Loucy (cell line): ENCODE data around the gene ZNF771.
"Not testable (repeated sequence)": the region's sequence is repeated elsewhere in the genome, so short reads cannot be mapped to it uniquely, and the experiment has no call there.

Experiments used
- CTCF ChIP-seq: fragments of 200-600 bp; sonication (generic); conservative IDR thresholded peaks from 2 replicates; pipeline ENCODE4 v1.5.1; 2014; ENCODE audit warnings: mild to moderate bottlenecking, antibody characterized with exemption, low read length
- EZH2phosphoT487 ChIP-seq: fragments of 200-600 bp; IDR thresholded peaks from 2 replicates; pipeline ENCODE4 v1.6.1; 2018; ENCODE audit warnings: antibody characterized with exemption, mild to moderate bottlenecking, moderate library complexity, borderline replicate concordance

- not testable (repeated sequence) for TF ChIP-seq CTCF, EZH2phosphoT487
Measured at GRCh38 chr16:30396627-30397026, 10.8 kb upstream of the ZNF771 start.
